HG03064 (cell line): ENCODE data around the gene PRDM16.

Experiments used
- ATAC-seq: cut with Tn5 transposase; IDR thresholded peaks from one replicate; pipeline ENCODE4 v1.9.1; 2021; ENCODE audit warnings: low read depth; ENCODE audit not compliant: unreplicated experiment

PRDM16 gene

DNA sequence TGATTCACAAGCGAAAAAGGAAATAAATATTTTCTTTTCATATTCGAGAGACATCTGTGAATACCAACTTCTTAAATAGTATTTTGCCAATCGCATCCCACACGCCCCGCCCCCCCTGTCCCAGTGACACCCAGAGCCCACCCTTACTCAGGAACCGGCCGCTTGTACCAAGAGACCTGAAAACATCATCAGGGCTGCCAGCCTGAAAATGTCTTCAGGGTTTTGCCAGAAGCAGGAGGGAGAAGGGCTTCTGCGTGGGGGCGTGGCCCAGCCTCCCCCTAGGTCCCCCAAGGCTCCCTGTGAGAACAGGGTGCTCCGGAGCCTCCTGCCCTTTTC lies 126.4 kb downstream of the PRDM16 start:
- ATAC-seq, result no peak

DNA sequence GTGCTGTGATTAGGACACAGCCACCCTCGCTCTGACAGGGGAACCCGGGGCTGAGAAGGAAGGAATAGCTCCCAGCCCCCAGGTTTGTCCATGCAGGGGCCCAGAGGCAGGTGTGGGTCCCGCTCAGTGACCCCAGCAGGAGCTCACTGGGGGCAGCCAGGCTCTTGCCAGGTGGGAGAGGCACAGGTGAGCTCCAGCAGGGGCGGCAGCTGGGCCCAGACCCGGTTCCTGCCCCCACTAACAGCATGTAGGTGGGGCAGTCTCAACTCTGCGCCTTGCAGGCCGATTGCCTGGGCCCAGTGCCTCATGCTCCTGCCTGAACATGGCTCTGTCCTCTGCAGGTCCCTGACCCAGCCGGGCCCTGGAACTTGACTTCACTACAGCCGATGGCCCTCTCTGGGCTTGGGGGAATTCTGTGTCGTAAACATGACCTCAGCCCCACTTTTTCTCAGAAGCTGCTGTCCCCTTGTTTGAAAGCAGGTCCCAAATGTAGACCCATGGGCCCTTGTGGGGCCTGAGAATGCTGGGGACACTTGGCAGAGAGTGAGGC lies 127.0 kb downstream of the PRDM16 start:
- ATAC-seq, result no peak

DNA sequence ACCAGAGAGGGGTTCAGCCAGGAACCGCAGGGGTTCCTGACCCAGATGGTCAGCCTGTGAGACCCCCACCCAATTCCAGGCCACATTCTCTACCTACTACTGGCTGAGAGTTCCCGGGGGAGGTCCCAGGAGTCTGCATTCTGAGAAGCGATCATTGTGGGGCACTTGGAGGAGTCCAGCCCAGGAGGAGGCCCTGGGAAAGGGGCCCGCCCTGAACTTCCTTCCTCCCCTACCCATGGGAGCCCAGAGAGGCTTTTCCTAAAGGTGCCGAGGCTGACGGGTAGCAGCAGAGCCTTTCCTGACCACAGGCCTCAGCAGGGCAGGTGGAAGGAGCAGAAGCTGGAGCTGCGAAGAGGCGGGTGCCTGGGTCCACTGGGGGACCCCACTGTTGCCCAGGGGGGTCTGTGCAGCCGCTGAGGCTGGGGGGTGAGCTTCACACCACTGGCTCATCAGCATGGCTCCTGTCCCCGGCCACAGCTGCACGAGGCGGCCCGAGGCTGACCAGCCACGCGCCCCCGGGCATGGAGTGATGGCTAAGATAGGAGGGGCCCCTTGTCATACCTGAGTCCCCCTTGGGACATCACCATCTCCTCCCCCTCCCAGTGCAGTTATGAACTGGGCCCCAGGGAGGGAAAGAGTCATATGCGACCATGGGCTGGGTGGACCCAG lies 127.7 kb downstream of the PRDM16 start:
- ATAC-seq, result no peak

DNA sequence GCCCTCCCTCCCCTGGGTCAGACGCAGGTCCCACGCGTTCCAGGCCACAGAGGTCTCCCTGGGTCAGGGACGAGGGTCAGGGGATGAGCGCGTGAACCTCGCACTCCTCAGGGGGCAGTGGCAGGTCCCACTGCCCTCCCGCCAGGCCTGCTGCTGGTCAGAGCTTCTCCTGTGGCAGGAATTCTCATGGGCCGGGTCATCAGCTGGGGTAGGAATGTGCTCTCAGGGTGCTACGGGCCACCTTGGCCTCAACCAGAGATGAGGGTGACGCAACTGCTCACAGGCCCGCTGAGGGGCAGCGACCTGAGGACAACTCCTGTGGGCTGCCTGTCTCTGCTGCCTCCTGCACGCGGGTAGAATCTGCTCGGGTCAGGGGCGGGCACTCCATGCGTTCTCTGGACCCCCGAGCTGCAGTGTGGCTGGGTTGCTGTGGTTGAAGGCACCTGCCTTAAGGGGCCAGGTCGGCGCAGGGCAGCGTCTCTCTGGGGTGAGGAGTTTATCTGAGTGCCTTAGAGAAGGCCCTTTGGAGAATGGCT lies 128.8 kb downstream of the PRDM16 start:
- no peak for ATAC-seq

DNA sequence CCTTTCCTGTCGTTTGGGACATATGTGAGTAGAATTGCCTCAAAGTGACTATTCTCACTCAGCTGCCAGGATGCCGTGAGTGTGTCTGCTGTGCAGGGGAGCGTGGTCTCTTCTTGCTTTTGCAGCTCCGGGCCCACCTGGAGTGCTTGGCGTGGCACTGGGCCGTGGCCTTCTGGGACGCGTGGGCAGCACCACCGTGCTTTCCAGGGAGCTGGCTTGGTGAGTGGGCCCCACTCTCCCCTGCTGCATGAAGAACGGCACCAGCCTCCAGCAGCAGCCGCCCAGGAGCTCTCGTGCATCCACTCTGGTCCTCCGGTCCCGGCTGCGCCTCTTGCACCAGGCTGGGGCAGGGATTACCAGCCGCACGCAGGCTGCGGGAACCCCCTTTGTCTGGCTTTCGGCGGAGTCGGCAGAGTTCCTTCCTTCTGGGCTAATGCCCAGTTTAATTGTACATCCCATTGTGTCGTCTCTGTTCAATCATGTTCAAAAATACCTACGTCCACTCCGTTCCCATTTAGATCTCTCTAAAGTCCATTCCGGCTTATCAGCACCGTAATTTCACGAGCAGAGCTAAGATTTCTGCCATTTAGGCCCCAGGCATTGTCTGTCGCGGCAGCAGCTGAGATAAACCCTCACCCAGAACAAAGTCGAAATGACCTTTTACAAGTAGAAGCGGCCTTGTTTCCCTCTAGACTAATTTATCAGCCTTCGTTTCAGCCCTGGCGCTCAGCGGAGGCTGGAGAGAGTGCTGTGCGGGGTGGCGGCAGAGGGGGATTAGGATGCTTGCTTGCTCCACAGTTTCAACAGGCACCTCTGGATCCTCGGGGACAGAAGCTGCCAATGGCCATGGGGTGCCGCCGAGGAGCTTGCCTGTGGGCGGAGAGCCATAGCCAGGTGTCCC lies 129.6 kb downstream of the PRDM16 start:
- ATAC-seq, result no peak

DNA sequence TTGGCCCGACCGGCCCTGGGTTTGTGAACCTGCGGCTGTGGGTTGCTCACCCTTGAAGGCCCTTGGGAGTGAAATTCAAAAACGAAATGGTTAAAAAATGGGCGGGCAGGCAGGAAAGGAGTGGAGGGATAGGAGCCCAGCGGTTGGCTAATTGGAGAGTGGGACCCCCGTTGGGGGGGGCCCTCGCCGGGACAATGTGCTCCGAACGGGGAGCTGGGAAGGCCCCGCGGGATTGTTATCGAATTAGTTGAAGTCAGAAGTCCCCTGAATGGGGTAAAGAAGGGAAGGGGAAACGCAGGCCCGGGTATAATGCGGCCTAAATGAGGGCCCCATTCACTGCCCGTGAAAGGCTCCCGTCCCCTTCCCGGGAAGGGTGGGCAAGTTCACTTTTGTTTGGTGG lies 135.7 kb downstream of the PRDM16 start:
- no peak for ATAC-seq

DNA sequence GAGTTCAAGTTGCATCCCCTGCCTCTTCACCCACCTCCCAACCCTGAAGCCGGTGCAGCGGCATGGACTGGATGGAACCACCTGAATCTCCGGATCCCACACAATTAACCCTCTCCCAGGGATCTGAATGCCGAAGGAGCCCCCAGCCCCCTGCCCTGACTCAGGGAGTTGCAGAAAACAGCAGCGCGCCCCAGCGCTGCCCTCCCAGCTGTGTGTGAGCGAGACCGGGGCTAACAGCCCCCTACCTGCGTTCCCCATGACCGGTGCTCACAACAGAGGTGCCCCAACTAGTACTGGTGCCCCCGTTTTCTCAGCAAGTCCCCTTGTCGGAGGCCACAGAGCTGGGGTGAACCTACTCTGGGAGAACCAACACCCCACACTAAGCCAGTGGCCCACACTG lies 136.8 kb downstream of the PRDM16 start:
- no peak for ATAC-seq

DNA sequence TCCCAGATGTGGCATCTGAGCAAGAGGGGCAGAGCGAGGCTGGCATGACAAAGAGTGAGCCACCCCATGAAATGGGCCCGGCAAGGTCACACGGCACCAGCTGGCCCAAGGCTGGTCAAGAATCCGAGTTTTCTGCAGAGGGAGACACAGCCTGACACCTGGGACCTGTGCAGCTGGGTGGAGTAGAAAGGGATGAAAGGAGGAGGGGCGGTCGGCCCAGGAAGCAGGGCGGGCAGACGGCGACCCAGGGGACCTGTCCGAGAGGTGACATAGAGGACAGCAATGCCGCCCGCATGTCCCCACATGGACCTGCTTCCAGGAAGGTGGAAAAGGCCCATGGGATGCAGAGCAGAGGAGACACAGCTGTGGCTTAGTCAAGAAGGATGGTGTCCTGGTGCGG lies 137.7 kb downstream of the PRDM16 start:
- no peak for ATAC-seq

DNA sequence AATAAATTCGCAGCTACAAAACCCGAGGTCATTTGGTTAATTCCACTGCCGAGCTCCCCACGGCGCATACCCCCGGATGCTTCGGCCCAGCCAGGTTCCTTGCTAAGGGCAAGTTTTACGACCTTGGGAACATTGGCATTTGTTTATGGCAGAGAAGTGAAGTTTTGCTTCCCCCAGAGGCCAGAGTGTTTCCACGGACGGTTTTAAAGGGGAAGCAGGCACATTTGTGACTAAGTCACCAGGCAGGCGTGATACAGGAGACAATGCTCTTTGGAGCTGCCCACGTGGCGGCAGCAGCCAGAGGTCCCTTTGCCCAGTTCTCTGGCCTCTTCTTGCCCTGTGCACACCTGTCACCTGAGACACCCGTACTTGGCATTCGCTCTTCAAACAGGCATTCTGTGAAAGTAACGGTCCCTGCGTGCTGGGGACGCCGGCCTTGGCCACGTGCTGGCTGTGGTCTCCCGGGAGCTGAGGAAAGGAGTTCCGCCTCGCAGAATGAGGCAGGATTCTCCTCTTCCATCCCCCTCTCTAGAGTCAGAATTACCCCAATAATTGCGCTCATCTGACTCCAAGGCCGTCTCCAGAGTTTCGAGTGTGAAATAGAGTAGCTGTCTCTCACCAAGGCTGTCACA lies 138.3 kb downstream of the PRDM16 start:
- no peak for ATAC-seq

DNA sequence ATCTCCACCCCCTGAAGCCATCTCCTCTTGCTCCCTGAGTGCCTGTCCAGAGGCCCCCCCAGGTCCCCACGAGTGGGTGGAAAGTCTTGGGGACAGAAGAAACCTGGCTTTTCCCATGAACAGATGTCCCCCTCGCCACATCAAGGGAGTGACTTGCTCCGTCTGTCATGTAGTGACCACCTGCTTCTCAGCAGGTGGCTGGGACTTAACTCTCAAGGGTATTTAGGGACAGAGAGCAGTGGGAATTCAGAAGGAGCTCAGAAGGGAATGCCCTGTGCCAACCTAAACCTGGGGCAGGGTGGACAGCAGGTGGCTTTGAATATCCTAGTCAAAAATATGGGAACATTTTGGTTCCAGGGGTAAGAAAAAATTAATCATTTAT lies 139.8 kb downstream of the PRDM16 start:
- ATAC-seq, result no peak

DNA sequence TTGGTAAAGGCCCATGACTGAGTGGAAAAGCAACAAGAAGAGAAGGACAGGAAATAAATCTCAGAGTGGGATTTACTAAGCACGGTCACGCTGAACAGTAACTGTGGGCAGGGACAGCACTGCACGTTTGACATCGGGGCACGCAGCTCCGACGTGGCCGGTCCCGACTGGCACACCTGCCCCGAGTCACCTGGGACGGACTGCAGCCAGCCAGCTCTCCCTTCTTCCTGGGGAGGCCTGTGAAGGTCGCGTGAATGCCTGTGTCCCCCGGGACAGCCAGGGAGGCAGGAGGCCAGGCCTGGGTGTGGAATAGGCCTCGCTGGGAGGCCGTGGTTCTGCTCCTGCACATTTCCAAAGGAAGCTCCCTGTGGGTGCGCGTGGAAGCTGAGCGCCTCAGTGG lies 140.2 kb downstream of the PRDM16 start:
- ATAC-seq, result no peak

DNA sequence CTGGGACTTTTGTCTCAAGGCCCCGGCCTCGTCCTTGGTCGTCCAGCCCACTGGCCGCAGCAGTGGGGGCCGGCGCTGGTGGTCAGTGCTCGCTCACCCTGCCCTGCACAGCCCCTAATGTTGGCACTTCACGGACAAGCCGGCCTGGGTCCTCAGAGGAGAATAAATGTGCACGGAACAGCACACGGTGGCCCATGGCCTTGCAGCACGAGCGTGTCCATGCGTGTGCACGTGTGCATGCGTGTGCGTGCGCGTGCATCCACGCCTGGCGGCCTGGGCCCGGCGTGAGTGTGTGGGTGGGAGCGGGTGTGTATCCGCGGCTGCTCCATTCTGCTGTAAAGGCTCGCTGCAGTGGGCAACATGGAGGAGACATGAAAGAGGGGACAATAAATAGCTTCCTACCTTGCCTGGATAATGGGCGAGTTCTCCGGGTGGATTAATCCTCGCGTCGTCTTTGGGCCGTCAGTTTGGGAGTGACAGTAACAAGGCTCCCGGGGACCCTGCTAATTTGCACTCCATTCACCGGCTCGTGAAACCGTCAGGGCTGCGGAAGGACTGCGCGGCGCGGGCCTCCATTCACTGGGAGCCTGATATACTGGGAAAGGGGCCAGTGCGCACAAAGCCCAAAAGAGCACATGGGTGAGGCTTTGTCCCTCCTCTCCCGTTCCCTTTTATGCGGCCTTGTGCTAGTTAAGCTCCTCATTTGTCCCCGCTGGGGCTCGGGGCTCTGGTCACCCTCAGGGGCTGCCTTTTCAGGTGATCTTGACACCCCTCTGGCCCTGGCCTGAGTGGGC lies 142.8 kb downstream of the PRDM16 start:
- no peak for ATAC-seq

DNA sequence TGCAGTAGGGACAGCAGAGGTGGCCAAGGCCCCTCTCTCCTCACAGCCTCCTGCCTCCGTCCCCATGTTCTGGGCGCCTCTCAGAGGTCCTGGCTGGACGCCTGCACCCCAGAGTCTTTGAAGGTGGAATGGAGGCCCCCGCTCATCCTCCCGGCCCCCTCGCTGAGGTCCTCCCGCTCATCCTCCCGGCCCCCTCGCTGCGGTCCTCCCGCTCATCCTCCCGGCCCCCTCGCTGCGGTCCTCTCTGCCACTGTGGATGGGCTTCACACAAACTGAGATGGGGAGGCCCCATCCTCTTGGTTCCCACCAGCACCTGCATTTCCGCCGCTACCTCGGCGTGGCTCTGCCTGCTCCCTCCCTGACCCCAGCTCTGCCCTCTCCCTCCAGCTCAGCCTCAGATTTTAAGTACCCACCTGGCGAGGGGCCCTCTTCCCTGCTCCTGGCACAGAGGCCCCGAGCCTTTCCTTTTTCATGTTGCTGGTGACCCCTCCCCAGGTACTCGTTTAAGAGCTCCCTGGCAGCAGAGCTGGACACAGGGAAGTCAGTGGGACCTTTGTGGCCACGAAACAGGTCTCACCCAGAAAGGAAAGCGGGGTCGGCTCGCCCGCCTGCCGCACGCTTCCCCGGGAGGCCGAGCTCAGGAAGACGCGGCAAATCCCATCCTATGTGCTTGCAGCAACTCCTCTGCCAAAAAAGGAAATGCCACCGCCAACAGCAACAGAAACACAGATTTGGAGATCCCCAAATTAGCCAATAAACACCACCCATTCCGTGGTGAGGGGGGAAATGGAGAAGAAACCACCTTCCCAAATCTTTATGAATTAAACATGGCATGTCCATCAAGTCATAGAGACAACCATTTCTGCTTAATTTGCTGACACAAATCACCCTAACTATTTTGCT lies 143.7 kb downstream of the PRDM16 start:
- no peak for ATAC-seq

DNA sequence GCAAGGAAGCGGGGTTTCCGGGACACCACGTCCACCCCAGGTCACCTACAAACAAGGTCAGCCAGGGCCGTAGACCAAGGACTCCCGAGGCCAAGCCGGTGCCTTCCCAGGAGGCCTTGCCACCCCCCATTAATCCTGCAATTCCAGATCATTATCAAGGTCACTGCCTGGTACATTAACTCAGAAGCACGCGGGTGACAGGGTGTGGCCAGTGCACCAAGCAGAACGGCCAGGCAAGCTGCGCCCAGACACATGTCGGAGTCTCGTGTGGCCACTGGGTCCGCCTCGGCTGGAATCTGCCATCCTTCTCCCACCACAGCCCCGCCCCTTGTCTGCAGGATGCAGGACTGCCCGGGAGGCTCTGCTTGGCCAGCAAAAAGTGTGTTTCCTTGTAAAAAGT lies 144.7 kb downstream of the PRDM16 start:
- ATAC-seq, result no peak

DNA sequence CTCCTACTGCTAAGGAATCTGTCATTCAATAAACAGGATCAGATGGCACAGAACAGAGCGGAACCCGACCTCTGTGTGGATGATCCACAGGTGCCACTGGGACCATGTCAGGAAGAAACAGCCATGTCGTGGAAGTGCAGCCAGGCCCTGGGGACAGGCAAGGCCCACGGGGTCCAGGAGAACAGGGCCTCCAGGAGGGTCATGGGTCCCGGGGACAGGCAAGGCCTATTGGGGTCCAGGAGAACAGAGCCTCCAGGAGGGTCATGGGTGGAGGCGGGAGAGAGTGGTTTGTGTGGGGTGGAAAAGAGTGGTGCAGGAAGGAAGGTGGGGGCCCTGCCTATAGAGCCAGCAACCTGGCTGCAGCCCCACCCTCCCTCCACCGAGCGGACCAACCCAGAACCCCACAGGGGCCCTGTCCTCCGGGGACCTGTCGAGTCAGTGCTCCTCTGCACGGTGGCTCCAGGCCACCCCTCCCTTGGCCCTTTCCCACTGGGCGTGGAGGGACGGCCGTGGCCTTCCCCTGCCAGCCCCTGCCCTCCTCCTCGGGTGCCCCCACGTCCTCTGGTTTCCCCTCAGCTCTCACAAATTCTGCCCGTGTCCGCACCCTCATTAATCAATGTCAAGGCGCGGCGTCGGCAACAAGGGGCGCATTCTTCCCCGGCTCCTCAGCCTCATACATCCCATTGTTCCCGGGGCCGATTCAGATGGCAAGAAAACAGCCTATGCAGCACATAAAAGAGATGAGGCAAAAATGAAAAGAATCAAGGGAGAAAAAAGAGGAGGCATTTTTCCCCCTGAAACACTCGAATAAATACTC lies 146.4 kb downstream of the PRDM16 start:
- ATAC-seq, result no peak

DNA sequence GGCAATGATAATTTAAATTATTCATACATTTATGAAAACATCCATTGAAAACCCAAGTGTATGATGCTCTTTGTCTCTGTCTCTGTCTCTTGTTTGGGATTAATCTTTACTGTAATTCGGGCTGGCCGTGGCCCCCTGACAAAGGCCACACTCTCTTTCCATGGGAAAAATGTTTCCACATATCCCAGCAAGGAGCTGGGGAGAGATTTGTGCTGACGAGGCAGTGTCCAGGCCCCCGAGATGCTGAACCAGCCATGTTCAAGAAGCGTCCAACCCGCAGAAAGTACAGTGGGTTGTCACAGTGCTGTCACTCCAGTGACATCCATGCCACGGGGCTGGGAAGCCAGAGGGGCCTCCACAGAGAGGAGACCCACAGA lies 147.0 kb downstream of the PRDM16 start:
- ATAC-seq, result no peak

DNA sequence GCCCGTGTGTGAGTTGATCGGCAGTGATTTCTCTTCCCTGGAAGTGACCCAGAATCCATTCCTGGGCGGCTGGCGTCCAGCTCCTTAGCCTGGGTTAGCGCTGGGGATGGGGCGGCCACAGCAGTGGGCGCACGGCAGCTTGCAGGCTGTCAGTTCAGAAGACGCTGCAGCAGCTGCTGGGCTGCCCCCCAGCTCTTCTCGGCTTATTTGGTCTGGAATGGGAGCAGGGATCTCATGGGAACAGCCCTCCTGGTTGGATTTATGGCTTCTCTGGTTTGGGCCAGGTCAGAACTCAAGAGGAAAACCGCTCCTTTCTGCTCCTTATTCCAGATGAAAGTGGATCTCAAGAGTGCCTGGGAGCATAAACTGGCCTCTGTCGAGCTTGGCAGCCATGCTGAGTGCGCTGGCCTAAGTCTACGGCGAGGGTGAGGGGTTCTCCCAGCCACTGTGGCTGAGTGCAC lies 148.2 kb downstream of the PRDM16 start:
- ATAC-seq, result no peak

DNA sequence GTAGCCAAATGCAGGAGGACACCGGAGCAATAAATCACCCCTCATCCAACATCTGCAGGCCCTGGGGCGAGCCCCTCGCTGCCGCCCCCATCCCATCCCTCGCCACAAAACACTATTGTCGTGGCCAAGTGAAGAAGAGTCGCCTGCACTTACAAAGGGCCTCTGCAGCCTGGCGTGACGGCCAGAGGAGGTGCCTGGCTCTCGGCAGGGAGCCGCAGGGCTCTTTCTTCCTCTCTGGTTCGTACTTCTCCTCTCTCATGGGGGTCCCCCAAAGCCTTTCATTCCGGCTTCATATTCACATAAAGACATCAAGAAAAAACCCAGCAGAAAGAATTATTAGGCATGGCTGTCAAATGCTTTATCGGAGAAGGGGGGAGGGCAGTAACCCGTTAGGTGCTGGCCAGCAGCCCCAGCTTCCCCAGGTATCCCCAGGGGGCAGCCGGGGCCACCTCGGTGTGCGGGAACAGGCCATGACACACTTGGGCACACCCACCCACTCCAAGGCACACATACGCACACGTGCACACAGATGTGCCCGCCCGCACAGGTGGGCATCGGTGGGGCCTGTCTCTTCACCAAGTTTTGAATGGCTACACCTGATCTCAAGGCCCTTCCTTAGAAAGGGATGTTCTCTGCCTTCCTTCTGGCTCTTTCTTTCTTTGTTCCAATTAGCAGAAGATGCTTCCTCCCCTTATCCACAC lies 149.1 kb downstream of the PRDM16 start:
- no peak for ATAC-seq
